ENCODE data around the gene TMEM37.

Gene TMEM37

DNA sequence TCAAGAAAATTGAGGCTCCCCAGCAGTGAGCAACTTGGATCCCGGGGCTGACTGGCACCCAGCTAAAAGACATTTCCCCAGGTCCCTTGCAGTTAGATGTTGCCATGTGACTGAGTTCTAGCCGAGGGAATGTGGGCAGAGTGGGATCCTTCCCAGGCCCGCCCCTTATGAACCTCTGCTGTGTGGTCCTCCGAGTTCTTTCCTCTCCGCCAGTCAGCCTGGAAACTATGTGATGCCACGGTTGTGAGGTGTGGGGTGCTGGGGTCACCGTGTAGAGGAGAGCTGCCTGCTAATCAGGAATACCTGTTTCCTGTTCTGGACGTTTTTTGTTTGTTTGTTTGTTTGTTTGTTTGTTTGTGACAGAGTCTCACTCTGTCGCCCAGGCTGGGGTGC, 45.5 kb downstream of the TMEM37 start:
- DNase-seq (ENCODE audit: low spot score) (no peak), FAIRE-seq (no peak)

DNA sequence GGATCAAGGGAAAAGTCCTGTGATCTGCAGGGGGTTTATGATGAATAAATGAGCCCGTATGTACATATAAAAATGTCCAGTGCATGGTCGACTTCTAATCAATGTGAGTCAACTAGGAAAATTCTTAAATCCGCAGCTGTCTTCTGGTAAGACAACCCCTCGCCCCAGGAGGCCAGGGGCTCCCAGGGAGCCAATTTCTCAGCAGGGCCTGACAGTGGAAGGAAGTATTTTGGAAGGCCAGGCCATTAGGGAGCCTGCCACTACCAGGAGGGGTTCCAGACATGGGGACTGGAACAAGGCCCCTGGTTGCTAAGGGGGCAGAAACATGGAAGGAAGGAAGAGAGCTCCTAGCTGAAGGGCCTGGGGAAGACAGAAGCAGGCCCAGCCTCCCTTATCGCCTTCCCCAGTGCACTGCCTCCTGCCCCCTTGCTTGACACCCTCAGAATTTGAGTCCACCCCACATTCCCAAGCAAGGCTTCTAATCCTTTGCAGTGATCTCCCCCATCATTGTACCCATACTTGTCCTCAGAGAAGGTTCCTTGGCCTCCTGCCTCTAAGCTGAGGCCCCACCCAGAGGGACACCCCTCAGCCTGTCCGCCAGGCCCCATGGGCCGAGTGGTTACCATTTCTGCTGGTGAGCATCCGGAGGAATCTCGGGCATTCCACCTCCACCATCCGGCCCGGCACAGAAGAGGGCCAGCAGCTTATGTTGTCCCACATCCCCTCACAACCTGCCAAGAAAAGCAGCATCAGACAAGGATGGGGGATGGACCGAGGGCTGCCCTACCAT, 46.7 kb downstream of the TMEM37 start:
- FAIRE-seq (no peak), DNase-seq (ENCODE audit: low spot score) (no peak)

DNA sequence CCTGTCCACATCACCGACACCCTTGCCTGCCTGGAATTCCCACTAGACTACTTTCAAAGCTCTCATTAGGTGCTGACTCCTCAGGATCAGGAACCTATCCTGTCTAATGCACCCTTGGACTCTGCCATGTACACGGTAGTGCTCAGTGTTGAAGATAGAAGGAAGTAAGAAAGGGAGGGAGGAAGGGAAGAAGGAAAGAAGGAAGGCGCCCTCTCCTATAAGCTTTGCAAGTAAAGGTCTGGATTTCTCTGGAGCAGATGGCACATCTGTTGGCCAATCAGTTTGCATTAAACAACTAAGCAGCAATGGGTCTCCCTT, 47.3 kb downstream of the TMEM37 start:
- FAIRE-seq (no peak), DNase-seq (ENCODE audit: low spot score) (no peak)

DNA sequence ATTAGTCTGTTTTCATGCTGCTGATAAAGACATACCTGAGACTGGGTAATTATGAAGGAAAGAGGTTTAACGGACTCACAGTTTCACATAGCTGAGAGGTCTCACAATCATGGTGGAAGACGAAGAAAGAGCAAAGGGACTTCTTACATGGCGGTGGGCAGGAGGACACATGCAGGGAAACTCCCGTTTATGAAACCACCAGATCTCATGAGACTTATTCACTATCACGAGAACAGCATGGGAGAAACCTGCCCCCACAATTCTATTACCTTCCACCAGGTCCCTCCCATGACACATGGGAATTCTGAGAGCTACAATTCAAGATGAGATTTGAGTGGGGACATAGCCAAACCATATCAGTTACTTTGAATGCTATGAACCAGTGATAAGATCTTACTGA, 48.5 kb downstream of the TMEM37 start:
- FAIRE-seq (no peak), DNase-seq (ENCODE audit: low spot score) (no peak)

DNA sequence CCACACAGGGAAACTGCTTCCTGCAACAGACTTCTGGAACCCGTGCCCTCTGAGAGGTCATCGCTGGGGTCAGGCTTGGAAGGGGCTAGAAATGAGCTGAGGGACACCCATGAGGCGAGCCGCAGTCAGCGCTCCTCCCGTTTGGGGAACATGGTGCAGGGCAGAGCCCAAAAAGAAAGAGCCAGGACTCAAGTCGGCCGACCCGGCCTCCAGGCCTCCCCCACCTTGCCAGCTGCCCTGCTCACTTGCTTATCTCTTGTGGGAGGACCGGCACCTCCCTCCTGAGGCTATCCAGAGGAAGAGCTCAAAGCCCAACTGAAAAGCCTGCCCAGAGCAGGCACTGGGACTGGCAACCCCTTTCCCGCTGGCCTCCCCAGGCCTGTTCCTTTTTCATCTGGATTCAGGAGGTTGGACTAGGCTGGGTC, 49.1 kb downstream of the TMEM37 start:
- FAIRE-seq (no peak), DNase-seq (ENCODE audit: low spot score) (no peak)

DNA sequence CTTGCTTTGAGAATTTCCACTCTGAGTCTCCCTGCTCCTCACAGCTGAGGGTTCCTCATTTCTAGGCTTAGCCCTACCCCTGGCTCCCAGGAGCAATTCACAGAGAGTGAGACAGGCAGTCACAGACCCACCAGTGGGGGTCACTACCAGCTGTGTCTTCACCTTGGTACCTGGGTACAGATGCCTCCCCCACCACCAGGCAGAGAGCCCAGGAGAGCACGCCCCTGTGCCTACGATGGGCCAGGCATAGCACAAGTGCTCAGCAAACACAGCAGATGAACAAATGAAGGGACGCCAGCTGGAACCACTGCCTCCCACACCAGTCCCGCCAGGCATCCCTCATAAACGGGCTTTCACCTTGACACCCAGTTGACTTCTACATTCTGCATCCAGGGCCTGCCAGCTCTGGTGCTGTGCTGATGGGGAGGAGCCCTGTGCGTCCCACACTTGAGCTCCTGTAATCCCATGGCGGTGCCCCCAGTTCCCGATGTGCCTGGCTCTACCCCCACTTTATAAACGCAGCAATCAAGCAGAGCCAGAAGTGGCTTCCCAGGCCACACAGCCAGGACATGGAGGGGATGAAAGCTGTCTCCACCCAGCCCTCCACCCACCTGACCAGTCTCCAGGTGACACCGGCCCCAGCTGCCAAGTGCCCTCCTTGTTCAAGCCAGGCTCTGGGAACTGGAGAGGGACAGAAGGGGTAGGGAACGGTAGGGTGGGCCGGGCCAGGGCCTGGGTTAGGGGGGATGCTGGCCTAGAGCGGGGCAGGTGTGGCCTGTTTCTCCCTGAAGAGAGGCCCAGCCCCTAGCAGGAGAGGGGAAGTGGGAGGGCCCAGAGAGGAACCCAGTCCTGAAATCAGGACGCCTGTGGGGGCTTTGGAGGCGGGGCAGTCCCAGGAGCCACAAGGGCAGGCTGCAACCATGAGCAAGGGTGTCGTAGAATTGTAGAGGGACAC, 50.1 kb downstream of the TMEM37 start:
- FAIRE-seq (no peak), DNase-seq (ENCODE audit: low spot score) (no peak)

DNA sequence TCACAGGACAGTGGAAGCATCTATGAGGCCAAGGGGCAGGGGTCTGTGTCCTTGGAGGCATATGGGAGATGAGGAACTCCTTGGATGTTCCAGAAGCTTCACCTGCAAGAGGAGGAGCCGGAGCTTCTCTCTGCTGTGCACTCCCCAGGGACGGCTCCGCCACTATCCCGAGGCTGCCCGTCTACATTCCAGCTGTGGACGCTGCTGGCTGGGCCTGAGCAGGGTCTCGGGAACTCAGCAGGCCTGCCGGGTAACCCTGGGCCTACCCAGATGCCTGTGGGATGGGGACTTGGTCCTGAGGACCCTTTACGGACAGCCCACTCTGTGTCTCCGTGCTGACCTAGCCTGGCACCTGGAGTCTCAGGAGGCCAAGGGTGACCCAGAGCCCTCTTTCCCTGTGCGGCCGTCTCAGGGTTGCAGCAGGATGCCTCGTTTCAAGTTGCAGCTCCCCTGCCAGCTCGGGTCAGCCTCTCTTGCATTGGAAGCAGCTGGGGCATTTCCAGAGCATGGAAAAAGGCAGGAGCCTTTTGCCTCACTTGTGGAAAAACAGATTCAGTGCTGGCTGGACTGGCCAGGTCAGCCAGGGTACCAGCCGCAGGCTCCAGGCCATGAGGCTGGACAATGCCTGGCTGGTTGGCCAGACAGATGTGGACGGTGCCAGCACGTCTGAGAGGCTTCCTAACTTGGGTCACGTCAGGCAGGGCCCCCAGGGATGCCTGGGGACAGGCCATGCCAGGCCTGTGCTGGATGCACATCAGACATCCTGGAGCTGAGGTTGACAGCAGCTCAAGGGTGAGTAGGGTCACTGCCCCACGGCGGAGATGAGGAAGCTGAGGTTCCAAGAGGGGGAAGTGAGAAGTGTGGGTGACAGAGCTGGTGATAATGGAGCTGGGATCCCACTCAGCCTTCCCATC, 51.1 kb downstream of the TMEM37 start:
- no peak for FAIRE-seq
- DNase-seq (ENCODE audit: low spot score): no peak

DNA sequence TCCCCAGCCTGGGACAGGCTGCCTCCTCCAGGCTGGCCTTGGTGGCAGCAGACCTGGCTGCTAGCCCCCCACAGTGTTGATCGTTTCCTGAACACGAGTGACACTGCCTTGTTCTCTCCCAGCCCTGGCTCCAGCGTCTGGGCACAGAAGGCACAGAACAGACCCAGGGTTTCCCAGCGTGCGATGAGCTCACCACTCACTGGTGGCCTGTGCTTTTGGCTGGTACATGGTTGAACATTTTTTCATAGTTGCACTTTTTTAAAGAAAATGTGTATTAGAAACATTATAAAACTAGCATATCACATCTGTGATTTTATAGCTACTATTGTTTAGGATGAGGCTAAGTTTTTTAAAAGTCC, 51.7 kb downstream of the TMEM37 start:
- FAIRE-seq (no peak), DNase-seq (ENCODE audit: low spot score) (no peak)

DNA sequence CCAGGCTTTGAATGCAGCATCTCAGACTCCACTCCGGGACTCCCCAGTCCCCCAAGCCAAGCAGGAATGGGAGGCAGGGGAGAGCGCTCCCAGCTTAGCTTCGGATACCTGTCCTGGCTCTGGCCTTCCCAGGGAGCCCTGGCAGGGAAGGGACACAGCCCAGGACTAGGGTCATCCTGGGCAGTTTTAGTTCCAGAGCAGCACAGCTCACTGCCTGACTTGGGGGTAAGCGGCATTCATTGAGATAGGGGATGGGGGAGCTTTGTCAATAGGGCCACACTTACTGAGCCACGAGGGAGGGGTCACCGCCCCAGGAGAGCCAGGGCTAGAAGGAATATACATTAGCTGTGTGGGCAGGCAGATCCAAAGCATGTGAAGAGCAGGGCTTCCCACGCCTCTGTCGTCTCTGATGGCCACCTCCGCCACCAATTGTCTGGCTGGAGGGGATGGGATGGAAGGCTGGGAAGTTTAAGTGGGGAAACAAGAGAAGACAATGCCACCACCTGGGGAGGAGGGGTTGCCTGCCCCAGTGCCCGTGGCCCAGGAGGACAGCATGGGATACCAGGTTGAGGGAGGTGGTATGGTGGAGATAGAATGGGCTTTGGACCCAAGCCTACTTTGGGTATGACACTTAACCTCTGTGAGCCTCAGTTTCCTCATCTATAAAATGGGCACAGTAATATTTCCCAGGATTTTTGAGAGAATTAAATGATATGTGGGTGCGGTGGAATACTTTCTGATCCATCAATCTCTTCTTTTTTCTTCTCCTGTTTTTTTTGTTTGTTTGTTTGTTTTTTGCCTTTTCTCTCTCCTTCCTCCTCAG, 52.5 kb downstream of the TMEM37 start:
- no peak for FAIRE-seq
- DNase-seq (ENCODE audit: low spot score): no peak

DNA sequence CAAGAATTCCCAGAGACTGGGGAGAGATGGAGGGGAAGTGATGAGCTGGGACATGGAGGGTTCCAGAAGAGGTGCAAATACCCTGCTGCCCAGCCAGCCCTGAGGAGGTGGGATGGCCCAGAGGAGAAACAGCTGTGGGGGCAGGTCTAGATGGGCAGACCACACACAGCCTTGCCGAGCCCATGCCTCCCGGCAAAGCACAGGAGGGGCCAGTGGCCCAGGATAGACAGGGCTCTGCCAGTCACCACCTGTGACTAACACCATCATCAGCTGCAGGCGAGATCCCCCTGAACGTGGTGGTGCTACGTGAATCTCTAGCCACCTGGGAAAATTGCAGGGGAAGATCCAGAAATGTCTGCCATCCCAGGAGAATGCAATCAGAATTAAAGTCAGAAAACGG, 53.2 kb downstream of the TMEM37 start:
- DNase-seq (ENCODE audit: low spot score): peak; percentile 64
- FAIRE-seq: peak; percentile 69

DNA sequence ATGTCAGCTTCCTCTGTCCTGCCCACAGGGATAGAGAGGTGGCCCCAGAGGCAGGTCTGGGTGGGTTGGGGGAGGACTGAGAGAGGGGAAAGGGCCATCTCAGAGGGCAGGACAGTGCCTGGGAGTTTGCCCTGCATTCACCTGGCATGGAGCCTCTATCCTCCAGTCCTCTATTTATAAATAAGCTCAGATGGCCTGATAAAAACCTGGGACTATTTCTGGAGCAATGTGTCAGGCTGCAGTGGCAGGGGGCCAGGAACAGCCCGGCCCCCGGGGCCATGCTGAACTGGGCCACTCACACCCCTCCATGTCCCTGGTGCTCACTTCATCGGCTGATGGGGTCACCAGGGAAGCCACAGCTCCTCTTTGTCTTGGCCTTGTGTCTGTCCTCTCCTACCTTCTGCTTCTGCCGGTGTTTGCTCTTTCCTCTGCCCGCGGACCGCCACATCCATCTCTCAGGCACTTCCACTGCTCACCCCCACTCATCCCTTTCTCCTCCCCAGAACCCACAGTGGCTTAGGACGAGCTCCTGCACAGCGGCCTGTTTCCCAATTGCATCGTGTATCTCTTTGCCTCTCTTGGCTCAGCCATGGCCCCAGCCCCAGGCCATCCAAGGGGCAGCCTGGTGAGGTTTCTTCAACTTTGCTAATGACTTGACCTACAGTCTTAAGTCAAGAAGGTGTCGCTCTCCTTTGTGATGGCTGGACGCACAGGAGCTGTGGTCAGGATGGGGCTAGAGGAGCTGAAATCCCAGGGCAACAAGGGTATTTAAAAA, 53.9 kb downstream of the TMEM37 start:
- FAIRE-seq (no peak), DNase-seq (ENCODE audit: low spot score) (peak; percentile 60)

DNA sequence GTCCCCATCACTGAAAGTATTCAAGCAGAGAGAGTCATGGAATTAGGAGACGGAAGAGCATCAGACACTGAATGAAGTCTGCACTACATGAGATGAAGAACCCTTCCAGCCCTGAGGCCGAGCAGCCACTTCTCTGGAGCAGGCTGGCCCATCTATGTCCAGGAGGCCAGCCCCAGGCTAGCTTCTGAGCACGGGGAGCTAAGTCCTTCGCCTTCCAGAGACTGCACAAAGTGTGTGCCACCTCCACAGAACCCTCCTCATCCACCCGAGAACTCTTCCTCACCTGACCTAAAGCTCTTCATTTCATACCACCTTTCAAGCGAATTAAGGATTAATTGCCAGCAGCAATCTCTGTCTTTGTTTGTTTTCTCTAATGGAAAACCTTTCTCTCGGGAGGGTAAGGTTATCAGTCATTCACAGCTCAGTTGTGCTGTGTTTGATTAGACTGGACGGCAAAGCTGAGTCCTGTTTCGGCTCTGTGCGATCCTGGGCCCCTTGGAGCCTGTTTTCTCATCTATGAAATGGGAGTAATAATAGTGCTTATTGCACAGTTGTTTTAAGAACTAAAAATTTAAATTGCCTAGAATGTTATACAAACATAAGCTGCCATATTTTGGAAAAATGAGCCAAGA, 54.7 kb downstream of the TMEM37 start:
- DNase-seq (ENCODE audit: low spot score) (no peak), FAIRE-seq (no peak)

DNA sequence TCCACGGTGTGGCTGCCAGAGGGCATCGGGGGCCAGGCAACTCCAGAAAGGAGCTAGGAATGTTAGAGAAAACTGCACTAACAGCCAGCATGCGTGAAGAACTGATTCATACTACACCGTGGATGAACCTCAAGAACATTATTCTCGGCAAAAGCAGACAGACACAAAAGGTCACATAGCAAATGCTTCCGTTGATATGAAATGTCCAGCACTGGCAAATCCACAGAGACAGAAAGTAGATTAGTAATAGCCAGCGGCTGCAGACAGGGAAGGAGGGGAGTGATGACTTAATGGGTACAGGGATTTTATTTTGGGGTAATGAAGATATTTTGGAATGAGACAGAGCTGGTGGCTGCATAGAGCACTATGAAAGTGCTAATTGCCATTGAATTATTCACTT, 55.2 kb downstream of the TMEM37 start:
- peak; percentile 92 for DNase-seq (ENCODE audit: low spot score)
- FAIRE-seq: peak; percentile 97

DNA sequence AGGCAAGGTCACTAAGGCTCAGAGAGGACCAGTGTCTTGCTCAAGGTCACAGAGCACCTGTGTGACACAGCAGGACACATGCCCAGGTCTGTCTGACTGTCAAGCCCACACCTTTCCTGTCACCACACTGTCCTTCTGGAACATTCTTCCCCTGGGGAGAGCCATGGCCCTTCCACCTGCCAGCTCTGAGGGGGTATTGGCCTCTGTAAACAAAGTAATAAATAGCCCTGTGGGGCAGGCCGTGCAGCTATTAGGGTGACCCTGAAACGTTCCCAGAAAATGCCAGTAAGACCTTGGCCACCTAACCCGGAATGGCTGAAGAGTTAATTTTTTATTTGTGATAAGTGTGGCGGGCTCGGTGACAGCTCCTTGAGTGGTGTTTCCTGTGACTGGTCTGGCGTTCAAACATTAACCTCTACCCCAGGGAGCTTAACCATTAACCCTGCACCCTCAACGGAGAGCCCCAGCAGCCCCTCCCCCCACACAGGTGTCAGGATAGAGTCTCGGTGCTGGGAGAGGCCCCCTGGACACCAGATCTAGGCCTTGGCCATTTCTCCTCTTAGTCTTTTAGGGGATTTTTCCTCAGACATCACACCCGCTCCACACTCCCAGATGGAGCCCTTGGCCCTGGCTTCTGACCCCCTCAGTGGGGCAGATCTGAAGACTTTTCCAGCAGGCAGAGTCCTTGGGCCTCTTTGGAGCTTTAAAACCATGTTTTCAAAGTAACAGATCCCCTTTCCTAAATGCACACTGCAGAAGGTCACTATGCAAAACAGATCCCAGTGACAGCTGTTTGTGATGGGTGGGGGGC, 56.0 kb downstream of the TMEM37 start:
- FAIRE-seq: peak; percentile 94
- peak; percentile 87 for DNase-seq (ENCODE audit: low spot score)
